HFF-Myc (cell line): ENCODE data around the gene ACTR10.
"Not testable (repeated sequence)": the region's sequence is repeated elsewhere in the genome, so short reads cannot be mapped to it uniquely, and the experiment has no call there.

Experiments
- DNase-seq: peaks from one replicate; pipeline ENCODE4 v3.0.0-alpha.2; 2011; ENCODE audit warnings: low read depth; ENCODE audit errors: extremely low read depth
- H3K4me3 ChIP-seq: replicated peaks from 2 replicates; pipeline ENCODE4 v1.5.1; 2011; ENCODE audit warnings: low read depth, mild to moderate bottlenecking, control low read depth, low read length
- TF ChIP-seq, protein P1 (sequence below): IDR thresholded peaks from 2 replicates; pipeline ENCODE4 v1.5.1; 2012; ENCODE audit warnings: mild to moderate bottlenecking, low read depth, low read length, control low read depth; ENCODE audit errors: missing control alignments

The ACTR10 gene

DNA sequence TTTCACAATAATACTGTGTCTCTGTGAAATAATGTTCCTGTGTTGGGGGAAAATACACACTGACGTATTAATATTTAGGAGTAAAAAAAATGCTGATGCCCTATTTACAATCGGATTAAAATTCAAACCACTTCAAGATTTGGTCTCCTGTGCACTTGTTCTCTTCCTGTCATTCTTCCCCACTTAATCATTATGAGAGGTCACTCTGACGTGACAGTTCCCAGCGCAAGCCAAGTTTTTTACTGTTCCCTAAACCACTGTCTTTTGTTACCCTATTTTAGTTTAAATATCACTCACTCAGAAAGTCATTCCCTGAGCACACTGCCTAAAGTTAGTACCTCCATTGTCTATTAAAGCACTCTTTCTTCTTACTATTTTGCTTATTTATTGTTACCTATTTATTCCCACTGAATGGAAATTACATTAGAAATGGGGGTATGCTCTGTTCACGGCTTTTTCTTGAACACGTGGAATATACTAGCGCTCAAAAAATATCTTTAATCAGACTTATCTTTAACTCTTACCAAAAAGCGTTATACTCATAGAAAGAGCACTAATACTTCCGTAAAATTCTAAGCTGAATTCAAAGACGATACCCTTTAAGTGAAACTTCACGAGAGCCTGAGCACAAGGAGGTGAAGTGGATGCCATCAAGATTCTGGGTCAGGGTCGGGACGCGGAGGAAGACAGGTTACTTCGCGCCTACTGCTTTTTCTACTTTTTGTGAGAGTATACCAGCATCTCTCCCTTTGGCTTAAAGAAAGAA, 44.0 kb downstream of the ACTR10 start:
- TF ChIP-seq, protein P1, sequence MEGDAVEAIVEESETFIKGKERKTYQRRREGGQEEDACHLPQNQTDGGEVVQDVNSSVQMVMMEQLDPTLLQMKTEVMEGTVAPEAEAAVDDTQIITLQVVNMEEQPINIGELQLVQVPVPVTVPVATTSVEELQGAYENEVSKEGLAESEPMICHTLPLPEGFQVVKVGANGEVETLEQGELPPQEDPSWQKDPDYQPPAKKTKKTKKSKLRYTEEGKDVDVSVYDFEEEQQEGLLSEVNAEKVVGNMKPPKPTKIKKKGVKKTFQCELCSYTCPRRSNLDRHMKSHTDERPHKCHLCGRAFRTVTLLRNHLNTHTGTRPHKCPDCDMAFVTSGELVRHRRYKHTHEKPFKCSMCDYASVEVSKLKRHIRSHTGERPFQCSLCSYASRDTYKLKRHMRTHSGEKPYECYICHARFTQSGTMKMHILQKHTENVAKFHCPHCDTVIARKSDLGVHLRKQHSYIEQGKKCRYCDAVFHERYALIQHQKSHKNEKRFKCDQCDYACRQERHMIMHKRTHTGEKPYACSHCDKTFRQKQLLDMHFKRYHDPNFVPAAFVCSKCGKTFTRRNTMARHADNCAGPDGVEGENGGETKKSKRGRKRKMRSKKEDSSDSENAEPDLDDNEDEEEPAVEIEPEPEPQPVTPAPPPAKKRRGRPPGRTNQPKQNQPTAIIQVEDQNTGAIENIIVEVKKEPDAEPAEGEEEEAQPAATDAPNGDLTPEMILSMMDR = no peak
- H3K4me3 ChIP-seq = peak overlapping the region; percentile 71
- no peak for DNase-seq

DNA sequence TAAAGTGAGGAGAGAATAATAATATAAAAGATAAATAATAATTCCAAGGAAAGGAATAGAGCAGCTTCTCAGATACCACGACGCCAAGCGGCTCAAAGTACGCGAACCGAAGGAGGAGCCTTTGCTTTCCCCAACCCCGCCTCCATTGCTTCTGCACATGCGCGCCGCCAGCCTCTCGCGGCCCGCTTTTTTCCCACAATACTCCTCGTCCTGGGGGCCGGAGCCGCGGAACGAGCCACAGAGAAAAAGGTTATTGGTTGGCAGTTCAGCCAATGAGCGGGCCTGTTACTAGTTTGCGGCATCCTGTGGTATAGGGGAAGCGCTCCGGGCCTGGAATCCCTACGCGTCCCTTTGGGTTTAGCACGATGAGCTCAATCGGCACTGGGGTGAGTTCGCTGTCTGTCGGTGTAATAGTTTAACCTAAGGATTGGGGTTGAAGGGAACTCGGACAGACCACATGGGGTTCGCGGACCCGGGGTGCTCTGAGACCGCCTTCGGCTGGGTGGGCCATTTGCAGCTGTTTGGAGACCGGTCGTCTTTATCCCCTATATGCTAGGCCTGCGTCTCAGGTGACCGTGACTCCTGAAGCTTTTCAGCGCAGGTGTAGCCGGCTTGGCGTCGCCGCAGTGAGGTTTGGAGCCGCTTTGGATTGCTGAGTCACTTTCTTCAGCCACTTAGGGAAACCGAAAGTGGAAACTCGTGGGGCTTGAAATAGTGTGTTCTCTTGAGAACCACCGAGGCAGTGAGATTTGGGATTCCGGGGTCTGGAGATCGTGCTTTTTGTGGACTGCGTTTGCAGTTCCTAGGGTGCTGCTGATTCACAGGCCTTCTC, 44.8 kb downstream of the ACTR10 start, which contains the start of gene PSMA3:
Gene PSMA3 (plus strand): TSS at position 288 of the 832 bp plus-strand sequence. CDS start 78 bp downstream, at position 366.
- TF ChIP-seq, protein P1 = no peak
- DNase-seq = peak; percentile 89
- peak within 1 kb of the TSS; percentile 71 for H3K4me3 ChIP-seq

GRCh38 chr14:58245562-58245961, 45.6 kb downstream of the ACTR10 start:
- H3K4me3 ChIP-seq = peak overlapping the region; percentile 71
- no peak for DNase-seq

GRCh38 chr14:58249611-58250010, 49.7 kb downstream of the ACTR10 start:
- TF ChIP-seq, protein P1 = no peak
- no peak overlapping the region for H3K4me3 ChIP-seq
- no peak for DNase-seq

More at GRCh38 chr14:58245562-58245961, 45.6 kb downstream of the ACTR10 start:
- TF ChIP-seq, protein P1 = no peak

- H3K4me3 ChIP-seq = no peak overlapping the region
- DNase-seq = no peak
- TF ChIP-seq, protein P1 = no peak
Observed at GRCh38 chr14:58258156-58258555, 58.2 kb downstream of the ACTR10 start.

DNA sequence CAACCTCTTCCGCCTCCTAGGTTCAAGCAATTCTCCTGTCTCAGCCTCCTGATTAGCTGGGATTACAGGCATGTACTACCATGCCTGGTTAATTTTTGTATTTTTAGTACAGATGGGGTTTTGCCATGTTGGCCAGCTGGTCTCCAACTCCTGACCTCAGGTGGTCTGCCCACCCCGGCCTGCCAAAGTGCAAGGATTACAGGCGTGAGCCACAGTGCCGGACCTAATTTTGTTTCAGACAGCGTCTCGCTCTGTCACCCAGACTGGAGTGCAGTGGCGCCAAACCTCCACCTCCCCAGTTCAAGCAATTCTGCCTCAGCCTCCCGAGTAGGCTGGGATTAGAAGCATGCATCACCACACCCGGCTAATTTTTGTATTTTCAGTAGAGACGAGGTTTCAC, 62.1 kb downstream of the ACTR10 start:
- not testable (repeated sequence) for H3K4me3 ChIP-seq, DNase-seq

GRCh38 chr14:58265401-58265800, 65.5 kb downstream of the ACTR10 start:
- H3K4me3 ChIP-seq = no peak overlapping the region
- TF ChIP-seq, protein P1 = no peak
- DNase-seq = no peak
